Ovary (tissue), 3 donors: ENCODE measurements around the gene SIRT4.

Experiments used
- POLR2A ChIP-seq: fragments of 450-650 bp; IDR thresholded peaks from one replicate; pipeline ENCODE4 v1.6.1; 2017; ENCODE audit warnings: antibody characterized with exemption, mild to moderate bottlenecking, moderate library complexity
- TF ChIP-seq, protein P1 (sequence below), 3 donors: fragments of 450-650 bp in 2 of 3; fragments of 200-600 bp in 1 of 3; IDR thresholded peaks; one replicate each; pipeline versions ENCODE4 v1.5.1 to v1.8.0; 2016 to 2022; ENCODE audit warnings: antibody characterized with exemption in 3 of 3, mild to moderate bottlenecking in 1 of 3
- donor health status: DM: no; HTN: no; CAD: no.

DNA sequence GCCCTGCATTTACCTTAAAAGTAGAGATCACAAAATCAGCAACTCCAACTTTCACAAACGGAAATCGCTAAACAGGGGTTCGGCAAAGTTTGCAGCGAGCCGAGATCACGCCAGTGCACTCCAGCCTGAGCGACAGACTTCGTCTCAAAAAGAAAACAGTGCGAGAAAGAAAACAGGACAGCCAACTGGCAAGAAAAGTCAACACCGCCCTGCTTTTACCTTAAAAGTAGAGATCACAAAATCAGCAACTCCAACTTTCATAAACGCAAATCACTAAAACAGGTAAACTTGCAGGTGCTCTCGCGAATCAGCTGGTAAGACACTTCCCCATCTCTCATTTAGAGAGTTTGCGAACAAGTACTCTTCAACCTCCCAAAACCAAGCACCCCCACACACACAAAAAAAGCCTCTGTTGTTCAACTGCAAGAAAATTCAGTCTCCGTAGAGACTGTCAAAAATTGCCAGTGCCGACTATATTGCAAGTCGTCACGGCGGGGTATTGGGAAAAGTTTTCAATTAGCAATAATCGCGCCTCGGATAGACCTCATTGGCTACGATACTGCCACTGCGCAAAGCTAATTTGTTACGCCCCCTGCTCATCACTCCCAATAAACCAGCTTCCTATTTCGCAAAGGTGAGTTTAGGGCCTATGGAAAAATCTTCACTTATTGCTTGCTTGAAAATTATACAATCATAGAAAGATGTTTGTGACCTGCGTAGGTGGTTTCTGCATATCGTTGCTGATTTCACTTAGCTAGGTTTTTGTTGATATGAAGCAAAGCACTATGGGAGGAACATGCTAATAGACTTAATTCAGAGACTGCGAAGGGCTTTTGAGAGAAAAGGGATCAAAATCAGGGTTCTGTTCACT is 9.2 kb upstream of the SIRT4 start, which contains the start of gene RNU4-1:
- TF ChIP-seq, protein P1, sequence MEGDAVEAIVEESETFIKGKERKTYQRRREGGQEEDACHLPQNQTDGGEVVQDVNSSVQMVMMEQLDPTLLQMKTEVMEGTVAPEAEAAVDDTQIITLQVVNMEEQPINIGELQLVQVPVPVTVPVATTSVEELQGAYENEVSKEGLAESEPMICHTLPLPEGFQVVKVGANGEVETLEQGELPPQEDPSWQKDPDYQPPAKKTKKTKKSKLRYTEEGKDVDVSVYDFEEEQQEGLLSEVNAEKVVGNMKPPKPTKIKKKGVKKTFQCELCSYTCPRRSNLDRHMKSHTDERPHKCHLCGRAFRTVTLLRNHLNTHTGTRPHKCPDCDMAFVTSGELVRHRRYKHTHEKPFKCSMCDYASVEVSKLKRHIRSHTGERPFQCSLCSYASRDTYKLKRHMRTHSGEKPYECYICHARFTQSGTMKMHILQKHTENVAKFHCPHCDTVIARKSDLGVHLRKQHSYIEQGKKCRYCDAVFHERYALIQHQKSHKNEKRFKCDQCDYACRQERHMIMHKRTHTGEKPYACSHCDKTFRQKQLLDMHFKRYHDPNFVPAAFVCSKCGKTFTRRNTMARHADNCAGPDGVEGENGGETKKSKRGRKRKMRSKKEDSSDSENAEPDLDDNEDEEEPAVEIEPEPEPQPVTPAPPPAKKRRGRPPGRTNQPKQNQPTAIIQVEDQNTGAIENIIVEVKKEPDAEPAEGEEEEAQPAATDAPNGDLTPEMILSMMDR (IDR thresholded peaks at IDR 0.05) = no peak
- TF ChIP-seq POLR2A = peak; percentile 66
